DOHH2 (cell line): ENCODE measurements around the gene CLDN10.

Experiments used
- H3F3A ChIP-seq: fragments of 200-600 bp; sonication (generic), shearing (Covaris generic); 2 replicates; pipeline ENCODE4 v1.6.0; 2016; ENCODE audit warnings: antibody characterized with exemption, mild to moderate bottlenecking; ENCODE audit not compliant: control insufficient read depth, insufficient read depth
- H3K27ac ChIP-seq: fragments of 200-600 bp; sonication (generic); 2 replicates; pipeline ENCODE4 v1.5.1; 2014; ENCODE audit warnings: low read depth, mild to moderate bottlenecking, low read length, moderate library complexity
- H3K27me3 ChIP-seq: fragments of 200-600 bp; sonication (generic); 2 replicates; pipeline ENCODE4 v1.6.1; 2014; ENCODE audit warnings: mild to moderate bottlenecking, low read length, mixed read lengths; ENCODE audit not compliant: control insufficient read depth
- H3K36me3 ChIP-seq: fragments of 200-600 bp; sonication (generic); 2 replicates; pipeline ENCODE4 v1.6.1; 2014; ENCODE audit warnings: mild to moderate bottlenecking, low read length, moderate library complexity, mixed read lengths; ENCODE audit not compliant: control insufficient read depth
- H3K4me1 ChIP-seq: fragments of 200-600 bp; sonication (generic); 2 replicates; pipeline ENCODE4 v1.6.1; 2014; ENCODE audit warnings: mild to moderate bottlenecking, low read length, mixed read lengths; ENCODE audit not compliant: control insufficient read depth
- H3K4me2 ChIP-seq: fragments of 200-600 bp; sonication (generic); 2 replicates; pipeline ENCODE4 v1.6.0; 2014; ENCODE audit warnings: mild to moderate bottlenecking, low read length, moderate library complexity
- H3K4me3 ChIP-seq: fragments of 200-600 bp; sonication (generic); 2 replicates; pipeline ENCODE4 v1.5.1; 2014; ENCODE audit warnings: mild to moderate bottlenecking, low read length, mixed read lengths
- H3K79me2 ChIP-seq: fragments of 200-600 bp; sonication (generic); 2 replicates; pipeline ENCODE4 v1.6.1; 2014; ENCODE audit warnings: mild to moderate bottlenecking, low read length, mixed read lengths; ENCODE audit not compliant: control insufficient read depth
- H3K9me2 ChIP-seq: fragments of 200-600 bp; sonication (generic); replicated peaks from 2 replicates; pipeline ENCODE4 v1.6.1; 2014; ENCODE audit warnings: mild to moderate bottlenecking, low read length, mixed read lengths; ENCODE audit not compliant: control insufficient read depth
- H3K9me3 ChIP-seq: fragments of 200-600 bp; sonication (generic); 2 replicates; pipeline ENCODE4 v1.6.1; 2014; ENCODE audit warnings: antibody characterized with exemption, low read length, mixed read lengths; ENCODE audit not compliant: control insufficient read depth, insufficient read depth
- H4K20me1 ChIP-seq: fragments of 200-600 bp; sonication (generic); 2 replicates; pipeline ENCODE4 v1.6.0; 2014; ENCODE audit warnings: low read depth, mild to moderate bottlenecking, antibody characterized with exemption, low read length, moderate library complexity; ENCODE audit not compliant: control insufficient read depth, insufficient read depth
- CTCF ChIP-seq: fragments of 200-600 bp; sonication (generic); IDR thresholded peaks from one replicate; pipeline ENCODE4 v1.5.1; 2014; ENCODE audit warnings: antibody characterized with exemption, mild to moderate bottlenecking, low read depth, low read length; ENCODE audit not compliant: poor library complexity, severe bottlenecking
- EZH2phosphoT487 ChIP-seq: fragments of 200-600 bp; sonication (generic); IDR thresholded peaks from 2 replicates; pipeline ENCODE4 v1.6.1; 2017; ENCODE audit warnings: borderline replicate concordance, mild to moderate bottlenecking, antibody characterized with exemption, low read length, moderate library complexity, mixed read lengths

CLDN10 gene

GRCh38 chr13:95607366-95607765 lies 54.8 kb downstream of the CLDN10 start:
- H4K20me1 ChIP-seq, result no peaks in the 10 kb centered on the region
- H3K9me3 ChIP-seq, result no peaks in the 10 kb centered on the region
- TF ChIP-seq CTCF (no peak), EZH2phosphoT487 (no peak)
- no peak overlapping the region for H3K4me2 ChIP-seq
- H3K36me3 ChIP-seq, result no peaks in the 10 kb centered on the region
- no peaks in the 10 kb centered on the region for H3K9me2 ChIP-seq
- no peak overlapping the region for H3K27ac ChIP-seq
- H3K4me1 ChIP-seq, result no peaks in the 10 kb centered on the region
- H3F3A ChIP-seq, result no peaks in the 10 kb centered on the region
- no peak overlapping the region for H3K4me3 ChIP-seq
- no peaks in the 10 kb centered on the region for H3K79me2 ChIP-seq
- peaks cover 11% of the 10 kb centered on the region; the same call in 1 of the 2 replicates for H3K27me3 ChIP-seq

GRCh38 chr13:95608640-95609323 lies 56.3 kb downstream of the CLDN10 start:
- Histone ChIP-seq H3K9me3 (no peaks in the 10 kb centered on the region), H4K20me1 (no peaks in the 10 kb centered on the region), H3K4me1 (no peaks in the 10 kb centered on the region), H3F3A (no peaks in the 10 kb centered on the region), H3K36me3 (no peaks in the 10 kb centered on the region), H3K4me2 (no peak overlapping the region), H3K27me3 (peaks cover 11% of the 10 kb centered on the region; the same call in 1 of the 2 replicates), H3K9me2 (no peaks in the 10 kb centered on the region), H3K27ac (no peak overlapping the region), H3K4me3 (no peak overlapping the region), H3K79me2 (no peaks in the 10 kb centered on the region)
- TF ChIP-seq EZH2phosphoT487, result no peak
- no peak for TF ChIP-seq CTCF

GRCh38 chr13:95614641-95615245 lies 62.2 kb downstream of the CLDN10 start:
- H3K27me3 ChIP-seq, result no peaks in the 10 kb centered on the region
- no peak overlapping the region for H3K27ac ChIP-seq
- no peak overlapping the region for H3K4me2 ChIP-seq
- H3K9me2 ChIP-seq, result no peaks in the 10 kb centered on the region
- no peaks in the 10 kb centered on the region for H3K79me2 ChIP-seq
- no peak overlapping the region for H3K4me3 ChIP-seq
- no peaks in the 10 kb centered on the region for H3K9me3 ChIP-seq
- no peaks in the 10 kb centered on the region for H3F3A ChIP-seq
- no peak for TF ChIP-seq CTCF
- no peak for TF ChIP-seq EZH2phosphoT487
- no peaks in the 10 kb centered on the region for H4K20me1 ChIP-seq
- H3K4me1 ChIP-seq, result no peaks in the 10 kb centered on the region
- H3K36me3 ChIP-seq, result no peaks in the 10 kb centered on the region
